HG02642 (cell line): Measurements from ENCODE around the gene HNRNPM.

Experiments used
- ATAC-seq: cut with Tn5 transposase; IDR thresholded peaks from one replicate; pipeline ENCODE4 v1.9.1; 2021; ENCODE audit warnings: mild to moderate bottlenecking; ENCODE audit not compliant: unreplicated experiment, poor library complexity

HNRNPM gene

DNA sequence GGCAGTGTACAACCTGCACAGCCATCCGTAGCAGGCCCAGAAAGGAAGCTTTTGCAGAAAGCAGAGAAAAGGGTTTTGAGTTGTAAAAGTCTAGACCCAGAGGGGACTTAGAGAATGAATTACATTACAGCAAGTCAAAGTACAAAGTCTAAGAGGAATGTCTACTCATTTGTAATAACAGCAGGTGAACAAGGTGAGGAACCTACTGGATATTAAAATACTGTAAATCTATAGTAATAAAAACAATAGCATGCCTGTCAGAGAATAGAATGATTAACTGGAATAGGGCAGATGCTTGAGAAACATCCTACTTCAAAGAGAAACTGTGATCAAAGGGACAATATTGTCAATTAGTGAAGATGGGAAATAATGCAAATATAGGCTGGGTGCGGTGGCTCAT, 87.5 kb downstream of the HNRNPM start:
- no peak for ATAC-seq

DNA sequence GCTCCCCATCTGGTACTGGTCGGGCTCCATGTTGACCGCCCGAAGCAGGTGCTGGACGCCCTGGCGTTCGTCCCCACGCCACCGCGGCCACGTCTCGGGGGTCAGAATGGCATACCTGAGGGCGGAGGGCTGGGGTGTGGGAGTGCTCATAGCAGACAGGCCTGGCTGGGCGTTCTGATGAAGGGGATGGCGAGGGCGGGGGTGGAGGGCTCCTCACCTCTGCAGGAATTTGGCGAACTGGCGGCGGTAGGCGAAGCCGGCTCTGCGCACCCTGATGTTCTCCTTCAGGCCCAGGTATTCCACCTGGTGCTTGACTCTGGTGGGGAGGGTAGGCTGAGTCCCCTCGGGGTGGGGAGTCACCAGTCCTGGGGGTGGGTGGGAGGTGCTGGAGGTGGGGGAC, 91.5 kb downstream of the HNRNPM start:
- ATAC-seq = no peak

DNA sequence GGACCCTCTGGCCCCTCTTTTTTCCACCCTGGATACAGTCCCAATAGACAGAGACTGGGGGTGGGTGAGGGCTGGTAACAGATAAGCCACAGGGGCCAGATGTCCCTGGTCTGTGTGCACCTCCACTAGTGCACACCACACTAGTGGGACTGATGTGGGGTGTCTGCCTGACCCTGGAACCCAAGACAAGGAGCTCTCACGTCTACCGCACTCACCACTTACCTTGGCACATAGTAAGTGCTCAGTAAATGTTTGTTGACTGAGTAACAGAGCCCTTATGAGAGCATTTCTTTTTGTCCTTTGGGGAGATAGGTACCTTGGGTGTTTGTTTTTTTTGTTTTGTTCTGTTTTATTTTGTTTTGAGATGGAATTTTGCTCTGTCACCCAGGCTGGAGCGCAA, 92.3 kb downstream of the HNRNPM start:
- no peak for ATAC-seq
